ENCODE data around the gene CER1.

DNA sequence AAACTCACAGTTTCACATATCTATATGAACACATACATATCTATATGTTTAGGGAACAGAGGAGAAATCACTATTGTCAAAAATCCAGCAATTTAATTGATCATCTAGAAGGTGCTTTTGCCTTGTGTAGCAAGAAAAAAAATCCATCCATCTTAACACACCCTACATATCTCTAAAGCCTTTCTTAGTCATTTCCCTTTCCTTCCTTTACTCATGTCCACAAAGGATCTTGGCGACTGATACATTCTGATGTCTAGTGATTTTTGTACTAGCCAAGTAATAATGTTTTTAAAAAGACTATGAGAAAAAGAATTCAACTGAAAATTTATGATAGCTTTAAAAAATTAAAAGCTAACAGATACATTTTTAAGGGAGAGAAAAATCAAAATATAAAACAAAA, 51.8 kb downstream of the CER1 start:
- TF ChIP-seq, protein P1, sequence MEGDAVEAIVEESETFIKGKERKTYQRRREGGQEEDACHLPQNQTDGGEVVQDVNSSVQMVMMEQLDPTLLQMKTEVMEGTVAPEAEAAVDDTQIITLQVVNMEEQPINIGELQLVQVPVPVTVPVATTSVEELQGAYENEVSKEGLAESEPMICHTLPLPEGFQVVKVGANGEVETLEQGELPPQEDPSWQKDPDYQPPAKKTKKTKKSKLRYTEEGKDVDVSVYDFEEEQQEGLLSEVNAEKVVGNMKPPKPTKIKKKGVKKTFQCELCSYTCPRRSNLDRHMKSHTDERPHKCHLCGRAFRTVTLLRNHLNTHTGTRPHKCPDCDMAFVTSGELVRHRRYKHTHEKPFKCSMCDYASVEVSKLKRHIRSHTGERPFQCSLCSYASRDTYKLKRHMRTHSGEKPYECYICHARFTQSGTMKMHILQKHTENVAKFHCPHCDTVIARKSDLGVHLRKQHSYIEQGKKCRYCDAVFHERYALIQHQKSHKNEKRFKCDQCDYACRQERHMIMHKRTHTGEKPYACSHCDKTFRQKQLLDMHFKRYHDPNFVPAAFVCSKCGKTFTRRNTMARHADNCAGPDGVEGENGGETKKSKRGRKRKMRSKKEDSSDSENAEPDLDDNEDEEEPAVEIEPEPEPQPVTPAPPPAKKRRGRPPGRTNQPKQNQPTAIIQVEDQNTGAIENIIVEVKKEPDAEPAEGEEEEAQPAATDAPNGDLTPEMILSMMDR (IDR thresholded peaks at IDR 0.05): no peak
- no peak for TF ChIP-seq ZFX (IDR thresholded peaks at IDR 0.05; ENCODE audit: borderline replicate concordance)

Data from 22Rv1 (cell line).